Keratinocyte (primary cell): ENCODE data around the gene S100A5.

Experiments used
- EZH2 ChIP-seq: IDR thresholded peaks from one replicate; pipeline ENCODE4 v1.6.1; 2012; ENCODE audit warnings: inconsistent platforms, mild to moderate bottlenecking, low read length, moderate library complexity
- TF ChIP-seq, protein P1 (sequence below), 3 experiments: IDR thresholded peaks in 1 of 3; conservative IDR thresholded peaks in 1 of 3; optimal IDR thresholded peaks in 1 of 3; 2 replicates in 2 of 3; 3 replicates in 1 of 3; pipeline versions ENCODE3 to v1.5.1; 2011; ENCODE audit warnings: low read length in 3 of 3, mild to moderate bottlenecking in 3 of 3, moderate library complexity in 2 of 3, control low read depth in 1 of 3, inconsistent platforms in 1 of 3; ENCODE audit not compliant: insufficient read depth in 2 of 3; ENCODE audit errors: extremely low read depth in 1 of 3

DNA sequence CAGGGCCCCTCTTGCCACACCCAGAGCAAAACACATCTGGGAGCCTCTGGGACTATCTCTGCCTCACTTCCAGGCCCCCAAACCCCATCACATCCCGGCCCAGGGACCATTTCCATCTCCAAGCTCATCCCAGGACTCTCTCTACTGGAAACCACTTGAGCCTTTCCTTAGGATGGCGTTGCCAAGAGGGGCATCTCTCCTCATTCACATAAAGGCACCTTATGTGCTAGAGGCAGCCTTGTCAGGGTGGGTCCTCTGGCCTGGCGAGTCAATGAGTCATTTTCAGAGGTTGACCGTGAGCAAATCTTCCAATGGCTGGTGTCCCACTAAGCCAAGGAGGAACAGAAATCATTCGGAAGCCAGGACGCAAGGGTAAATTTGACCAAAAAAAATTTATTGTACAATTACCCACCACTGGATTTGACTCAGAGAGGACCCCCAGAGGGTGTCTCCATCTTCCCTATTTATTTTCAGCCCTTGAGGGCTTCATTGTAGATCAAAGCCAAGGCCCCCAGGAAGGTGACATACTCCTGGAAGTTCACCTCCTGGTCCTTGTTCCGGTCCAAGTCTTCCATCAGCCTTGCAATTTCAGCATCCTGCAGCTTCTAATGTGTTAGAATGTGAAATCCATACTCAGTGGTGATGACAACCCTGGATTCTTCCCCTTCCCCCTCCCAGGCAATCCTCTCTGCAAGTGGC is 6.4 kb downstream of the S100A5 start:
- TF ChIP-seq, protein P1, sequence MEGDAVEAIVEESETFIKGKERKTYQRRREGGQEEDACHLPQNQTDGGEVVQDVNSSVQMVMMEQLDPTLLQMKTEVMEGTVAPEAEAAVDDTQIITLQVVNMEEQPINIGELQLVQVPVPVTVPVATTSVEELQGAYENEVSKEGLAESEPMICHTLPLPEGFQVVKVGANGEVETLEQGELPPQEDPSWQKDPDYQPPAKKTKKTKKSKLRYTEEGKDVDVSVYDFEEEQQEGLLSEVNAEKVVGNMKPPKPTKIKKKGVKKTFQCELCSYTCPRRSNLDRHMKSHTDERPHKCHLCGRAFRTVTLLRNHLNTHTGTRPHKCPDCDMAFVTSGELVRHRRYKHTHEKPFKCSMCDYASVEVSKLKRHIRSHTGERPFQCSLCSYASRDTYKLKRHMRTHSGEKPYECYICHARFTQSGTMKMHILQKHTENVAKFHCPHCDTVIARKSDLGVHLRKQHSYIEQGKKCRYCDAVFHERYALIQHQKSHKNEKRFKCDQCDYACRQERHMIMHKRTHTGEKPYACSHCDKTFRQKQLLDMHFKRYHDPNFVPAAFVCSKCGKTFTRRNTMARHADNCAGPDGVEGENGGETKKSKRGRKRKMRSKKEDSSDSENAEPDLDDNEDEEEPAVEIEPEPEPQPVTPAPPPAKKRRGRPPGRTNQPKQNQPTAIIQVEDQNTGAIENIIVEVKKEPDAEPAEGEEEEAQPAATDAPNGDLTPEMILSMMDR (optimal IDR thresholded peaks at IDR 0.05 in 1 of 3, IDR thresholded peaks at IDR 0.05 in 1 of 3, conservative IDR thresholded peaks at IDR 0.05 in 1 of 3; ENCODE audit: extremely low read depth in 1 of 3, insufficient read depth in 2 of 3, low read length in 3 of 3), result no peak
- TF ChIP-seq EZH2, result no peak
